H1 (cell line): ENCODE results near the gene SLC27A5. TPM values are rescaled to one million over a fixed set of nuclear protein-coding genes. Genes with fewer than 3 reads are reported as not detected.

Source experiments
- CTCF ChIA-PET: fragments of 300-600 bp; sonication (Branson Sonifier 250); formaldehyde crosslinking; loops from one replicate; lab custom pipeline; 2021; ENCODE audit not compliant: partially characterized antibody; lab: Charles Lee
- POLR2A ChIA-PET: fragments of 300-600 bp; sonication (Branson Sonifier 250); formaldehyde crosslinking; loops from one replicate; lab custom pipeline; 2021; ENCODE audit warnings: inconsistent platforms; ENCODE audit not compliant: partially characterized antibody; lab: Charles Lee
- DNase-seq, 2 experiments: peaks; one replicate each; pipeline versions ENCODE4 v3.0.0 to v3.0.0-alpha.2; 2010 to 2022; ENCODE audit warnings: low spot score in 2 of 2, low read depth in 1 of 2, mixed read lengths in 1 of 2
- FAIRE-seq: peaks from 2 replicates; lab custom pipeline; 2011; peaks lifted over from hg19 to GRCh38; lab: Jason Lieb, UNC
- H2AFZ ChIP-seq: 2 replicates; pipeline ENCODE4 v1.8.1; 2012; ENCODE audit warnings: low read length, inconsistent platforms
- H2AK5ac ChIP-seq: 2 replicates; pipeline ENCODE4 v1.6.1; 2013; ENCODE audit warnings: low read depth, low read length
- H2BK120ac ChIP-seq: replicated peaks from 2 replicates; pipeline ENCODE3; 2013; ENCODE audit warnings: low read depth, low read length, inconsistent platforms
- H2BK12ac ChIP-seq: 2 replicates; pipeline ENCODE4 v1.6.1; 2013; ENCODE audit warnings: low read depth, low read length
- H2BK15ac ChIP-seq: 2 replicates; pipeline ENCODE4 v1.6.1; 2013; ENCODE audit warnings: low read length
- H2BK20ac ChIP-seq: 2 replicates; pipeline ENCODE4 v1.6.1; 2013; ENCODE audit warnings: low read length
- H2BK5ac ChIP-seq: 2 replicates; pipeline ENCODE4 v1.6.1; 2013; ENCODE audit warnings: low read depth, low read length
- H3K14ac ChIP-seq: 2 replicates; pipeline ENCODE4 v1.6.1; 2013; ENCODE audit warnings: inconsistent platforms; ENCODE audit not compliant: insufficient read length
- H3K18ac ChIP-seq: 2 replicates; pipeline ENCODE4 v1.6.1; 2013; ENCODE audit warnings: low read length; ENCODE audit errors: extremely low read depth
- H3K23ac ChIP-seq: 2 replicates; pipeline ENCODE4 v1.6.1; 2013; ENCODE audit warnings: inconsistent platforms; ENCODE audit not compliant: insufficient read length
- H3K23me2 ChIP-seq: 2 replicates; pipeline ENCODE4 v1.6.1; 2013; ENCODE audit warnings: low read depth, low read length
- H3K27ac ChIP-seq: 2 replicates; pipeline ENCODE4 v1.6.1; 2011; ENCODE audit warnings: low read depth, low read length, inconsistent platforms
- H3K27me3 ChIP-seq, 4 experiments: replicated peaks in 1 of 4; 1 replicate in 1 of 4; 2 replicates in 3 of 4; pipeline versions ENCODE4 v1.6.1 to v1.8.1; 2011 to 2013; ENCODE audit warnings: low read length in 3 of 4, mild to moderate bottlenecking in 3 of 4, inconsistent platforms in 2 of 4, mixed read lengths in 2 of 4, moderate library complexity in 1 of 4; ENCODE audit not compliant: control insufficient read depth in 3 of 4, insufficient read depth in 3 of 4; ENCODE audit errors: extremely low read depth in 1 of 4
- H3K36me3 ChIP-seq, 4 experiments: 2 replicates each; pipeline versions ENCODE4 v1.6.1 to v1.8.1; 2011 to 2013; ENCODE audit warnings: mild to moderate bottlenecking in 4 of 4, low read length in 3 of 4, moderate library complexity in 2 of 4, control low read depth in 1 of 4, inconsistent platforms in 1 of 4; ENCODE audit not compliant: insufficient read depth in 4 of 4, control insufficient read depth in 2 of 4
- H3K4ac ChIP-seq: replicated peaks from 2 replicates; pipeline ENCODE3; 2013; ENCODE audit warnings: low read length, low read depth, mixed read lengths, inconsistent platforms; ENCODE audit not compliant: insufficient read length
- H3K4me1 ChIP-seq, 4 experiments: replicated peaks in 1 of 4; 1 replicate in 1 of 4; 2 replicates in 3 of 4; pipeline versions ENCODE4 v1.6.1 to v1.8.1; 2011 to 2013; ENCODE audit warnings: low read length in 3 of 4, inconsistent platforms in 2 of 4, mixed read lengths in 1 of 4; ENCODE audit not compliant: insufficient read depth in 4 of 4, control insufficient read depth in 3 of 4
- H3K4me2 ChIP-seq, 2 experiments: 2 replicates each; pipeline versions ENCODE4 v1.6.1 to v1.8.1; 2011 to 2013; ENCODE audit warnings: low read depth in 2 of 2, low read length in 2 of 2, control low read depth in 1 of 2, inconsistent platforms in 1 of 2, mild to moderate bottlenecking in 1 of 2; ENCODE audit not compliant: insufficient read depth in 1 of 2
- H3K4me3 ChIP-seq, 4 experiments: fragments of 200-600, 300-600 bp in 1 of 4; sonication (generic), shearing (Covaris generic), sonication (Bioruptor Twin) in 1 of 4; 2 replicates each; pipeline versions ENCODE4 v1.5.1 to v1.8.1; 2011 to 2016; ENCODE audit warnings: low read length in 4 of 4, low read depth in 3 of 4, control low read depth in 2 of 4, inconsistent platforms in 2 of 4, mild to moderate bottlenecking in 2 of 4, mixed read lengths in 1 of 4, moderate library complexity in 1 of 4; ENCODE audit not compliant: insufficient read depth in 2 of 4; ENCODE audit errors: extremely low read depth in 1 of 4
- H3K56ac ChIP-seq: replicated peaks from 2 replicates; pipeline ENCODE3; 2013; ENCODE audit warnings: low read depth, mild to moderate bottlenecking, mixed read lengths, low read length, inconsistent platforms; ENCODE audit not compliant: insufficient read length
- H3K79me1 ChIP-seq: 2 replicates; pipeline ENCODE4 v1.6.1; 2013; ENCODE audit warnings: low read depth, low read length, control low read depth
- H3K79me2 ChIP-seq, 2 experiments: 2 replicates each; pipeline versions ENCODE4 v1.6.1 to v1.8.1; 2012 to 2013; ENCODE audit warnings: low read length in 2 of 2, mild to moderate bottlenecking in 2 of 2, inconsistent platforms in 1 of 2; ENCODE audit not compliant: insufficient read depth in 2 of 2, control insufficient read depth in 1 of 2
- H3K9ac ChIP-seq, 4 experiments: replicated peaks in 1 of 4; 1 replicate in 1 of 4; 2 replicates in 3 of 4; pipeline versions ENCODE4 v1.6.1 to v1.8.1; 2011 to 2013; ENCODE audit warnings: low read depth in 3 of 4, low read length in 3 of 4, control low read depth in 2 of 4, mild to moderate bottlenecking in 2 of 4, moderate library complexity in 2 of 4, inconsistent platforms in 1 of 4; ENCODE audit errors: extremely low read depth in 1 of 4
- H3K9me3 ChIP-seq, 2 experiments: 2 replicates each; pipeline versions ENCODE4 v1.6.1 to v1.8.1; 2012 to 2013; ENCODE audit warnings: mild to moderate bottlenecking in 2 of 2, moderate library complexity in 2 of 2, control low read depth in 1 of 2, inconsistent platforms in 1 of 2, low read depth in 1 of 2, low read length in 1 of 2, mixed read lengths in 1 of 2; ENCODE audit not compliant: insufficient read depth in 2 of 2
- H4K20me1 ChIP-seq, 2 experiments: replicated peaks in 1 of 2; 2 replicates each; pipeline versions ENCODE3 to v1.8.1; 2011 to 2013; ENCODE audit warnings: inconsistent platforms in 2 of 2, low read length in 2 of 2, mild to moderate bottlenecking in 1 of 2; ENCODE audit not compliant: insufficient read depth in 2 of 2, control insufficient read depth in 1 of 2
- H4K5ac ChIP-seq: 2 replicates; pipeline ENCODE4 v1.6.1; 2013; ENCODE audit warnings: low read length, low read depth, mixed read lengths, inconsistent platforms; ENCODE audit not compliant: insufficient read length
- H4K8ac ChIP-seq: 2 replicates; pipeline ENCODE4 v1.8.0; 2013; ENCODE audit warnings: mild to moderate bottlenecking, moderate library complexity, low read length, inconsistent platforms; ENCODE audit not compliant: insufficient read depth; ENCODE audit errors: extremely low read depth
- H4K91ac ChIP-seq: replicated peaks from 2 replicates; pipeline ENCODE3; 2013; ENCODE audit warnings: low read length, mixed read lengths, inconsistent platforms; ENCODE audit not compliant: insufficient read length
- ASH2L ChIP-seq: fragments of 200-600, 300-600 bp; sonication (generic); IDR thresholded peaks from one replicate; pipeline ENCODE4 v1.7.1; 2017; ENCODE audit warnings: low read length
- BRCA1 ChIP-seq: IDR thresholded peaks from 2 replicates; pipeline ENCODE4 v1.6.1; 2012; ENCODE audit warnings: low read depth, low read length, improper control_type of control experiment
- CBX8 ChIP-seq: fragments of 300-800, 300-1000 bp; sonication (generic); IDR thresholded peaks from 2 replicates; pipeline ENCODE4 v1.7.1; 2016; ENCODE audit warnings: low read depth, low read length, borderline replicate concordance
- CEBPB ChIP-seq: IDR thresholded peaks from 2 replicates; pipeline ENCODE4 v1.6.1; 2012; ENCODE audit warnings: low read depth, low read length
- CHD2 ChIP-seq: IDR thresholded peaks from 2 replicates; pipeline ENCODE4 v1.6.1; 2012; ENCODE audit warnings: low read length, improper control_type of control experiment
- EGR1 ChIP-seq: IDR thresholded peaks from 2 replicates; pipeline ENCODE4 v1.6.1; 2011; ENCODE audit warnings: low read depth, low read length, borderline replicate concordance
- HDAC6 ChIP-seq: IDR thresholded peaks from one replicate; pipeline ENCODE4 v1.7.1; 2012; ENCODE audit warnings: low read depth, mild to moderate bottlenecking, inconsistent platforms, low read length, moderate library complexity
- PHF8 ChIP-seq: fragments of 200-600 bp; sonication (generic); conservative IDR thresholded peaks from 2 replicates; pipeline ENCODE4 v1.7.1; 2012; ENCODE audit warnings: low read depth, mild to moderate bottlenecking, inconsistent platforms, low read length, moderate library complexity
- POLR2A ChIP-seq, 2 experiments: IDR thresholded peaks; 1 replicate in 1 of 2; 2 replicates in 1 of 2; pipeline ENCODE4 v1.6.1; 2011; ENCODE audit warnings: low read depth in 2 of 2, low read length in 2 of 2, mild to moderate bottlenecking in 2 of 2; ENCODE audit errors: control extremely low read depth in 1 of 2
- SIRT6 ChIP-seq: IDR thresholded peaks from one replicate; pipeline ENCODE4 v1.7.1; 2012; ENCODE audit warnings: low read length, inconsistent platforms
- SP1 ChIP-seq: IDR thresholded peaks from 2 replicates; pipeline ENCODE4 v1.6.1; 2011; ENCODE audit warnings: low read depth, low read length
- TAF1 ChIP-seq: IDR thresholded peaks from 2 replicates; pipeline ENCODE4 v1.6.1; 2011; ENCODE audit warnings: mild to moderate bottlenecking, low read depth, low read length
- TBP ChIP-seq: IDR thresholded peaks from 2 replicates; pipeline ENCODE4 v1.6.1; 2011; ENCODE audit warnings: low read depth, low read length, improper control_type of control experiment
- WGBS, 2 experiments: shearing (Covaris generic) in 1 of 2; methylation state at CpG; one replicate each; pipeline versions ENCODE4 v1.1.6 to v1.1.7; 2013 to 2015; ENCODE audit warnings: low lambda C conversion rate in 2 of 2, mixed read lengths in 2 of 2, inconsistent platforms in 1 of 2, low coverage in 1 of 2, missing lambda C conversion rate in 1 of 2; ENCODE audit not compliant: insufficient replicate concordance in 2 of 2, insufficient coverage in 1 of 2, insufficient read length in 1 of 2; ENCODE audit errors: extremely low coverage in 1 of 2, missing lambda C conversion rate in 1 of 2; 5-methylcytosine and 5-hydroxymethylcytosine counted together
- polyA plus RNA-seq, 7 experiments: library from polyadenylated mRNA; depleted of rRNA in 3 of 7; stranded (reverse) in 5 of 7; unstranded in 2 of 7; fragments of >200 nt in 5 of 7; fragments of 200-250 nt in 2 of 7; gene quantifications; 1 replicate in 5 of 7; 2 replicates in 1 of 7; 4 replicates in 1 of 7; pipeline versions ENCODE4 v1.2.1 to v1.2.3, GENCODE V29; 2011 to 2013; ENCODE audit warnings: missing spikeins in 2 of 7, mixed read lengths in 2 of 7
- total RNA-seq: library from RNA; stranded (reverse); fragmentation: NEBNext Ultra II Directional; extraction: Animal tissue kit (Norgen Biotek cat#: 25700); gene quantifications from 2 replicates; pipeline ENCODE4 v1.2.1, GENCODE V29; 2021

Gene SLC27A5
- total and polyA plus RNA-seq, 2 of the 8 experiments (the other 6 are each of a cell fraction or from before 2014, with no cell fraction given): 25.1 to 80.5 TPM

DNA sequence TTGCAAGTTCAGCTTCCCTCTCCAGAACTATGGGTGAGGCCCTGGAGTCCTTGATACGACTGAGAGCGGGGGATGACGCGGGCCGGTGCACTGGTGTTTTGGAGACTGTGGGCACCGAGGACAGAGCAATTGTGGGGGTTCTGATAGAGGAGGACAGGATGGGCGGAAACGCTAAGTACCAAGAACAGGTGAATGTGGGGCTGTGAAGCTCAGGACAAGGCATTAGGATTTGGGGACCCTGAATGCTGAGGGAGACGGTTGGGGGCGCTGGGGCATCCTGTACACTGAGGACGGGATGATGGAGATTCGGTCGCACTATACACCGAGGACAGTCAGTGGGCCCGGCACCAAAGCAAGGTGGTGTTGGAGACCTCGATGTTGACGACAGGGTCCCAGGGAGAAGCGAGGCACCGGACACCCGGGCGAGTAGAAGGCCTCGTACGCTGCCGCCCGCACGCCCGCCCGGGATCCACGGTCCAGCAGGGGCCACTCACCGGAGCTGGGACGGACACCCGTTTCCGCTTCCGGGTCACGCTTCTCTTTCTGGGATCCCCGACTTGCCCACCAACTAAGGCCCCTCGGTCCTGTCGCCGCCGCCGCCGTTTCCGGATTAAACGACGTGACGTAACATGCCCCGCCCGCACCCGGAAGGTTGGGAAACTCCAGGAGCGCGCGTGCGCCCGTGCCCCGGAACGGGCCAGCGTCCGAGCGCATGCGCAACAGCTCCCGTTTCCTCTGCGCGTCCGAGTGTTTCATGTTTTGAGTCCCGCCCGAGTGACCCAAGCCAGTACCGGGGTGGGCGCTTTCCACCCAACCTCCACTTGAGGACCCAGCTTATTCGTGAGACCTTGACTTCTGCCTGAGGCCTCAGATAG is 42.9 kb upstream of the SLC27A5 start, which contains the start of gene CHMP2A:
TSS of gene CHMP2A (minus strand) at position 612 of the 875 bp plus-strand sequence. CDS start 893 bp downstream, outside the sequence.
- peaks cover 0 to 24% (median 14%) of the 10 kb centered on the region in 4 experiments; a peak in 6 of 7 replicates for H3K4me1 ChIP-seq
- ChIA-PET POLR2A (interaction anchor here (0.5 to 13.8 kb wide), 19 partner anchors 10 to 599 kb away, joined by 3 to 650 read pairs (median 6); partner anchors contain the start of genes MZF1, RNF225, RPS5 and SLC27A5), CTCF (interaction anchor here (0.7 to 4.6 kb wide), 6 partner anchors 9 to 35 kb away, joined by 3 to 33 read pairs (median 7); partner anchors contain the start of genes TRIM28 and ZBTB45)
- H2BK20ac ChIP-seq: no peak within 1 kb of the TSS
- peak within 1 kb of the TSS; percentile 46; the same call in 1 of the 2 replicates for H2BK15ac ChIP-seq
- H2BK12ac ChIP-seq: no peak within 1 kb of the TSS
- H3K4me2 ChIP-seq: peak within 1 kb of the TSS; percentile 76 to 88
- H3K23ac ChIP-seq: no peak within 1 kb of the TSS
- peaks cover 20 to 41% (median 32%) of the 10 kb centered on the region in 4 experiments for H3K36me3 ChIP-seq
- H3K23me2 ChIP-seq: peaks cover 21% of the 10 kb centered on the region
- H2AFZ ChIP-seq: peak within 1 kb of the TSS; percentile 28; the same call in 1 of the 2 replicates
- H3K27ac ChIP-seq: peak within 1 kb of the TSS; percentile 84
- no peaks in the 10 kb centered on the region for H3K27me3 ChIP-seq
- H4K5ac ChIP-seq: peak within 1 kb of the TSS; percentile 75
- peak within 1 kb of the TSS; percentile 95 for H2BK5ac ChIP-seq
- peak within 1 kb of the TSS; percentile 62 to 79 (median 68) for H3K4me3 ChIP-seq
- H3K79me1 ChIP-seq: peaks cover 8% of the 10 kb centered on the region
- peak; percentile 88 to 99 for DNase-seq
- H4K20me1 ChIP-seq: peaks cover 3 to 16% of the 10 kb centered on the region in 2 experiments
- no peaks in the 10 kb centered on the region for H3K9me3 ChIP-seq
- WGBS, 2 experiments: 2% methylated on average over 67 of the region's 69 CpGs; no CpG with 5 or more reads in 1 of the 2 experiments
- no peak within 1 kb of the TSS for H2AK5ac ChIP-seq
- H3K9ac ChIP-seq: peak within 1 kb of the TSS; percentile 68 to 91 (median 80)
- H3K79me2 ChIP-seq: peaks cover 7 to 20% of the 10 kb centered on the region in 2 experiments
- H3K56ac ChIP-seq: peak within 1 kb of the TSS; percentile 93
- FAIRE-seq: peak; percentile 13
- H3K14ac ChIP-seq: no peak within 1 kb of the TSS
- H4K91ac ChIP-seq: peak within 1 kb of the TSS; percentile 84
- peak within 1 kb of the TSS; percentile 61 for H2BK120ac ChIP-seq
- peak within 1 kb of the TSS; percentile 91 for H4K8ac ChIP-seq
- peak within 1 kb of the TSS; percentile 91 for H3K4ac ChIP-seq
- peak within 1 kb of the TSS; percentile 92 for H3K18ac ChIP-seq
- peak; percentile 27; the same call in 1 of the 2 replicates for TF ChIP-seq TBP
- peak; percentile 47 for TF ChIP-seq SIRT6
- peak; percentile 79 for TF ChIP-seq CHD2
- TF ChIP-seq BRCA1: no peak
- TF ChIP-seq HDAC6: no peak
- no peak for TF ChIP-seq SP1
- peak; percentile 62 for TF ChIP-seq ASH2L
- TF ChIP-seq CEBPB: peak; percentile 95
- peak; percentile 69; the same call in 1 of the 2 replicates for TF ChIP-seq PHF8
- no peak for TF ChIP-seq EGR1
- TF ChIP-seq CBX8: no peak
- peak; percentile 40; the same call in 1 of the 2 replicates for TF ChIP-seq TAF1
- TF ChIP-seq POLR2A (IDR thresholded peaks at IDR 0.05; ENCODE audit: control extremely low read depth in 1 of 2, low read depth in 2 of 2, low read length in 2 of 2): peak; percentile 90 to 96
